Psoas muscle (tissue), 8 donors: Measurements from ENCODE around the gene MLEC. TPM values are rescaled to one million over a fixed set of nuclear protein-coding genes. Genes with fewer than 3 reads are reported as not detected.

Experiments
- ATAC-seq, 4 donors: fragments of 200-7000 bp; cut with Tn5 transposase; one replicate each; pipeline ENCODE4 v1.9.1; 2020; ENCODE audit warnings: moderate library complexity in 3 of 4, mild to moderate bottlenecking in 2 of 4
- DNase-seq, 2 donors: peaks; one replicate each; pipeline ENCODE4 v3.0.0-alpha.2; 2020
- H3K27ac ChIP-seq: fragments of 200-600 bp; one replicate; pipeline ENCODE4 v1.8.0; 2022
- H3K27me3 ChIP-seq, 3 donors: fragments of 200-600 bp in 1 of 3; one replicate each; pipeline versions ENCODE4 v1.6.1 to v1.8.0; 2013 to 2022; ENCODE audit warnings: low read length in 2 of 3, mild to moderate bottlenecking in 2 of 3, moderate library complexity in 1 of 3; ENCODE audit not compliant: insufficient read depth in 3 of 3
- H3K36me3 ChIP-seq, 2 donors: fragments of 200-600 bp in 1 of 2; one replicate each; pipeline versions ENCODE4 v1.6.1 to v1.8.0; 2013 to 2022; ENCODE audit warnings: low read depth in 1 of 2, mild to moderate bottlenecking in 1 of 2, moderate library complexity in 1 of 2; ENCODE audit not compliant: insufficient read depth in 1 of 2
- H3K4me1 ChIP-seq: fragments of 200-600 bp; one replicate; pipeline ENCODE4 v1.8.0; 2022
- H3K4me3 ChIP-seq: fragments of 200-600 bp; one replicate; pipeline ENCODE4 v1.8.0; 2022; ENCODE audit warnings: mild to moderate bottlenecking
- H3K9me3 ChIP-seq: fragments of 200-600 bp; one replicate; pipeline ENCODE4 v1.8.0; 2022
- whole genome bisulfite sequencing, 3 donors: extraction: QIAGEN DNeasy Blood & Tissue Kit; methylation state at CpG; one replicate each; pipeline versions ENCODE4 v1.1.6 to v1.1.7; 2013; 5-methylcytosine and 5-hydroxymethylcytosine counted together
- intact Hi-C, 2 donors: fragments of 100-400 bp; cut with DNase I; formaldehyde crosslinking; loops; one replicate each; pipeline versions ENCODE4 v1.11.0 to v1.14.2; 2022
- polyA plus RNA-seq, 3 donors: library from polyadenylated mRNA; stranded (reverse); fragments of 200-250 nt; gene quantifications; one replicate each; pipeline ENCODE4 v1.2.3, GENCODE V29; 2013
- total RNA-seq, 4 donors: library from RNA; stranded (reverse); fragmentation: NEBNext Ultra II Directional in 2 of 4; extraction: Animal tissue kit (Norgen Biotek cat#: 25700) in 2 of 4; gene quantifications; one replicate each; pipeline versions ENCODE4 v1.2.1 to v1.2.4, GENCODE V29; 2021 to 2023
- TF ChIP-seq, protein P1 (sequence below): fragments of 200-600 bp; IDR thresholded peaks from one replicate; pipeline ENCODE4 v1.8.0; 2022; ENCODE audit warnings: antibody characterized with exemption
- donor health status: healthy with polysubstance abuse.
- donor health status: DM: no; HTN: no; CAD: no; lungs with moderate emphysema.
- donor health status: Bipolar disorder and iron deficiency.
- donor health status: healthy.
- donor health status: DM: yes; HTN: yes; CAD: no.
- donor health status: DM: no; HTN: no; CAD: no.
- donor health status: DM: no; HTN: no; CAD: no.
- donor health status: DM: yes; HTN: yes; CAD: no.

MLEC gene
- total and polyA plus RNA-seq, 7 donors = 30.7 to 102 (median 60.1) TPM

DNA sequence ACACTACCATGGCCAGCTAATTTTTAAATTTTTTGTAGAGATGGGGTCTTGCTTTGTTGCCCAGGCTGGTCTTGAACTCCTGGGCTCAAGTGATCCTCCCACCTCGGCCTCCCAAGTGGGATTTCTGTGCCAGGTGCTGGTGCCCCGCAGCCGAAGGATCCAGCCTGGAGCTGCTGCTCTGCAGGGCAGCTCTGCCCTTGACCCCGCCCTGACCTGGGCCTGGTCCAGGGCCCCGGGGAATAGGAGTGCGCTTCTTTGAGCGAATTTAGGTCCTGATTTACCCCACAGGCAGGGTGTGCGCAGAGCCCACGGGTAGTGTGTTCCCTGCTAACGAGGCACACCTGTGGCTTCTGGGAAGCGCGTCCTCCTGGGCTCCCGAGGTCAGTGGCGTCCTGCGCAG, 53.9 kb downstream of the MLEC start:
- no peak overlapping the region for H3K4me3 ChIP-seq
- no peak for ATAC-seq
- intact Hi-C loops = no loop called here
- H3K36me3 ChIP-seq = peaks cover 0 to 30% of the 10 kb centered on the region in 2 donors
- no peaks in the 10 kb centered on the region for H3K27me3 ChIP-seq
- no peak overlapping the region for H3K27ac ChIP-seq
- no peaks in the 10 kb centered on the region for H3K9me3 ChIP-seq
- peaks cover 6% of the 10 kb centered on the region for H3K4me1 ChIP-seq
- no peak for DNase-seq
- 88 to 90% (median 89%) methylated on average over 15 of the region's 15 CpGs for WGBS, 3 donors
- TF ChIP-seq, protein P1, sequence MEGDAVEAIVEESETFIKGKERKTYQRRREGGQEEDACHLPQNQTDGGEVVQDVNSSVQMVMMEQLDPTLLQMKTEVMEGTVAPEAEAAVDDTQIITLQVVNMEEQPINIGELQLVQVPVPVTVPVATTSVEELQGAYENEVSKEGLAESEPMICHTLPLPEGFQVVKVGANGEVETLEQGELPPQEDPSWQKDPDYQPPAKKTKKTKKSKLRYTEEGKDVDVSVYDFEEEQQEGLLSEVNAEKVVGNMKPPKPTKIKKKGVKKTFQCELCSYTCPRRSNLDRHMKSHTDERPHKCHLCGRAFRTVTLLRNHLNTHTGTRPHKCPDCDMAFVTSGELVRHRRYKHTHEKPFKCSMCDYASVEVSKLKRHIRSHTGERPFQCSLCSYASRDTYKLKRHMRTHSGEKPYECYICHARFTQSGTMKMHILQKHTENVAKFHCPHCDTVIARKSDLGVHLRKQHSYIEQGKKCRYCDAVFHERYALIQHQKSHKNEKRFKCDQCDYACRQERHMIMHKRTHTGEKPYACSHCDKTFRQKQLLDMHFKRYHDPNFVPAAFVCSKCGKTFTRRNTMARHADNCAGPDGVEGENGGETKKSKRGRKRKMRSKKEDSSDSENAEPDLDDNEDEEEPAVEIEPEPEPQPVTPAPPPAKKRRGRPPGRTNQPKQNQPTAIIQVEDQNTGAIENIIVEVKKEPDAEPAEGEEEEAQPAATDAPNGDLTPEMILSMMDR = no peak

DNA sequence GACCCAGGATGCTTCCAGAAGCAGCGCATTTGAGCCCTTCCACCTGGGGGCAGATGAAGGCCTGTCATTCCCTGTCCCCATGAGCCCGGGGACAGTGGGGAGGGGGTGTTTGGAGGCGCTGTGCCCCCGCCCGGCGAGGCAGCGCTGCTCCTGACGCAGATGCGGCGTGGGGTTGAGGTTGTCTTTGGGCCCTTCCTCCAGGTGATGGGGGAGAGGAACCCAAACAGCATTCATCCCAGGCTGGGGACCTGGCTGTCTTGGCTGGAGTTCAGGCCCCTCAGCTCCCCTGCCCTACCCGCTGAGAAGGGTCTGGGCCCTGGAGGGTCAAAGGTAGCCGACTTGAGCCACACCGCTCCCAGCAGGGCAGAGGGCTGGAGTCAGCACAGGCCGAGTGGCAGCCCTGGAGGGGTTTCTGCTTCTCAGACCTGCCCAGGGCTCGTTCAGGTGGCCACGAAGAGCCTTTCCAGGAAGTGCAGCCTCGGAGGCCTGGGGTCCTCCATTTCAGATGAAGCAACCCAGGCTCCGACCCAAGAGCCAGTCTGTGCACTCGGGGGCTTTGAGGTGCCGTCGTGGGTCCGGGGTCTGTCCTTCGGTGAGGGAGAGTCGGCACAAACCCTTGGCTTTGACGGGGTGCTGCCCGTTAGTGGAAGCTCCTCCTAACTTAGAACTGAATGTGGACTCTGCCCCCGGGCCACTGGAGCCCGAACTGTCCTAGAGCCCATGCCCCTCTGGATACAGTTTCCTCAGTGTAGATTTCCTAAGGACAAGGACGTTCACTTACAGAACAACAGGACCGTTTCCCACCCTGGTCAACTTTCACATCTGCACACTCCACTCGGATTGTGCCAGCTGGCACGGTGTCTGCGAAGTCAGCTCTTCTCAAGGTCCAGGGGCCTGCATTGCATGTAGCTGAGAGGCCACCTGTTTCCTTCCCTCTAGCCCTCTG, 54.8 kb downstream of the MLEC start:
- TF ChIP-seq, protein P1 = no peak
- Histone ChIP-seq H3K4me3 (no peak overlapping the region), H3K27me3 (no peaks in the 10 kb centered on the region), H3K36me3 (peaks cover 0 to 26% of the 10 kb centered on the region in 2 donors), H3K27ac (peak overlapping the region; percentile 32), H3K4me1 (peaks cover 6% of the 10 kb centered on the region), H3K9me3 (no peaks in the 10 kb centered on the region)
- DNase-seq (peak; percentile 66 to 90), ATAC-seq (peak; percentile 78 to 87 (median 81))
- intact Hi-C loops = no loop called here
- 46 to 51% (median 48%) methylated on average over 33 of the region's 33 CpGs for WGBS, 3 donors

DNA sequence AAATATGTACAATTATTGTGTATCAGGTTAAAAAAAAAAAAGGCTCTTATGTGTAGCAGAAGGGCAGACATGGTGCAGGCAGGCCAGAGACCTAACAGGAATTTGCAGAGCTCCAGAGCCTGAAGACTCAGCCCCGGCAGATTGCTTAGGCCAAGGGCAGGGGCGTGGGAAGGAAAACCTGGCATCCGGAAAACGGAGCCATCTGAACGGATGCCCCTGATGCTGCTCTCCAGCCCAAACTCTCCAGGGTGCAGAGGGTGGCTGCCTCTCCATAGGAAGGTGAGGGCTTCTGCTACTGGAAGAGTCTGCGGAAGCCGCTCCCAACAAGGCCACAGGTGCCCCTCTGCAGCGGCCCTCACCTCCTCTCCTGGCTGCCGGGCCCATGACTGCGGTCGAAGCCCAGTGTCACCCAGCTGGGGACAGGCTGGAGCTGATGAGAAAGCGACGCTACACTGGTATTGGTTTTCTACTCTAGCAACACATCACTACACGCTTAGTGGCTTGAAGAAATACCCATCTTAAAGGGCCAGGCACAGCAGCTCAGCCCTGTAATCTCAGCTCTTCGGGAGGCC, 58.1 kb downstream of the MLEC start:
- ATAC-seq (no peak), DNase-seq (no peak)
- no peaks in the 10 kb centered on the region for H3K36me3 ChIP-seq
- no peak overlapping the region for H3K27ac ChIP-seq
- H3K4me3 ChIP-seq = no peak overlapping the region
- 87 to 90% (median 87%) methylated on average over 15 of the region's 15 CpGs for WGBS, 3 donors
- H3K27me3 ChIP-seq = no peaks in the 10 kb centered on the region
- TF ChIP-seq, protein P1 = no peak
- H3K4me1 ChIP-seq = peaks cover 6% of the 10 kb centered on the region
- H3K9me3 ChIP-seq = no peaks in the 10 kb centered on the region
- intact Hi-C loops = no loop called here

DNA sequence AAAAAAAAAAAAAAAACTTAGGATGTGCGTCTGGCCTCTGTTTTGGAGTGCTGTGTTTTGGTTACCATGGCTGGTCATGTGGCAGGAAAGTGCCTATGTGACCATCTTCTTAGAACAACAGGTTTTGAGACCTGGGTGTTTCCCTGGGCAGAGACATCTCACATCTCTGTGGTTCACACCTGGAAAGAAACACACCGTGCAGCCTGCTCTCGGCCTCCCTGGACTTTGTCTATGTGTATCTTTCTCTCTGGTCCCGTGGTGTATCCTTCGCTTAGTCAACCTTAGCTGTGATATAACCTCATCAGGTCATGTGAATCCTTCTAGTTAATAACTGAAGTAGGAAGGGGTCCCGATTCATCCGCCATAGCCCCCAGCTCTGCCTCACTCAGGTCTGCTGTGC, 61.3 kb downstream of the MLEC start:
- intact Hi-C loops = no loop called here
- Histone ChIP-seq H3K9me3 (no peaks in the 10 kb centered on the region), H3K4me3 (no peak overlapping the region), H3K36me3 (no peaks in the 10 kb centered on the region), H3K4me1 (no peaks in the 10 kb centered on the region), H3K27me3 (no peaks in the 10 kb centered on the region), H3K27ac (no peak overlapping the region)
- ATAC-seq (no peak), DNase-seq (no peak)
- 85 to 87% (median 86%) methylated on average over 7 of the region's 7 CpGs for WGBS, 3 donors
- TF ChIP-seq, protein P1 = no peak
